GM15510 (cell line): ENCODE results near the gene CUBN.

Experiments
- POLR2A ChIP-seq: IDR thresholded peaks from 3 replicates; pipeline ENCODE4 v1.6.1; 2011; ENCODE audit warnings: borderline replicate concordance; ENCODE audit not compliant: insufficient read length; ENCODE audit errors: extremely low read depth

The CUBN gene

DNA sequence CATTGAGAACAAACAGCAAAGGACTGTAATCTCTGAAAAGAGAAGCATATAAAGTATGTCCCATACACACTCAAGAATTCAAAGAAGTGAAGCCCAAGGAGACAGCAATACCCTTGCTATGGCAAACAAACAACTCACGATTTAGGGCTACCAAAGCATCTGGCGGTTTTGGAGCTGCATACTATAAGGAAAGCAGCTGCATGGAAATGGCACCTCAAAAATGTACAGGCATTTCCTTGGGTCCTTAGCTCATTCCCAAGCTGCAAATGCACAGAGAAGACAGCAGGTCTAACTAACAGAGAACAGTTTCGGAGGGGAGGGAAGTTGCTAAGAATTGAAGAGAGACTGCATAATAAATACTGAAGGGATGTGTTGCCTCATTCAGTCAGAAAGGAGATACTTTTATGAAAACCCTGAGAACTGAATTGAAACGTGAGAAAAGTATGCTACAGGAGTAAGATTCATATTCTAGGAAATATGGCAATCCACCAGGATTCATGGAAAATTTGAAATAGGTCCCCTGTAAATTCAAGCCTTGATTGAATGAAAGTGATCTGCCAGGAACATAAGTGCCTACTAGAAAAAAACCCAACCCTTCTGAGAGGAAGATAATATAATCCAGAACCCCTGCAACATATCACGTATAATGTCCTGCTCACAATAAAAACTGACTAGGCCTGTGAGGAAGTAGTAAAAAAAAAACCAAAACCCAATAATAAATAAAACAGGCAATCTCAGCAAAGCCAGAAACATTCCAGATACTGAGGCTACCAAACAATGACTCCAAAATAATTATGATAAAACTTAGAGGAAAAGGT is 36.4 kb downstream of the CUBN start:
- TF ChIP-seq POLR2A, result no peak

- no peak for TF ChIP-seq POLR2A
Measured at GRCh38 chr10:17092216-17092944, 37.2 kb downstream of the CUBN start.

GRCh38 chr10:17088118-17088806 is 41.3 kb downstream of the CUBN start:
- TF ChIP-seq POLR2A, result no peak

DNA sequence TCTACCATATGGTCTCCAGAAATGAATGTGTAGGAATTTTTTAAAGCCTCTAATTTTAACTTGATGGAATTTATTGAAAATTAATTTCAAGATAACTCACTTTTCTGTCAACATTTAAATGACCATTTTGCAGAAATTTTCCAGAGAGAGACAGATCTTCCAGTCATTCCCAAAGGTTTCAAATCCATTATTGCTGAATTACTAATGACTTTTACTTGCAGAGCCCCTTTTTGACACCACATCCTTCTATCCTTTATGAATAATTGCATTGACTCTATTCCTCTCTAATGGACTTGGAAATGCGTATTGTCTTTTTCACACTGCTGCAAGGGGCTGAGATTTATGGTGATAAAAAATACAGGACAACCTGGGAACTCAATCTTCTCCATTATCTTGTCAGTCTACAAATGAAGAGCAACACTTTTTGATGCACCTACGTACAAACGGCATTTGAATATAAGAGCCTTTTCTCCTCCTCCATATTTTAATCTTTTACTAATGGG is 42.7 kb downstream of the CUBN start:
- TF ChIP-seq POLR2A, result no peak

DNA sequence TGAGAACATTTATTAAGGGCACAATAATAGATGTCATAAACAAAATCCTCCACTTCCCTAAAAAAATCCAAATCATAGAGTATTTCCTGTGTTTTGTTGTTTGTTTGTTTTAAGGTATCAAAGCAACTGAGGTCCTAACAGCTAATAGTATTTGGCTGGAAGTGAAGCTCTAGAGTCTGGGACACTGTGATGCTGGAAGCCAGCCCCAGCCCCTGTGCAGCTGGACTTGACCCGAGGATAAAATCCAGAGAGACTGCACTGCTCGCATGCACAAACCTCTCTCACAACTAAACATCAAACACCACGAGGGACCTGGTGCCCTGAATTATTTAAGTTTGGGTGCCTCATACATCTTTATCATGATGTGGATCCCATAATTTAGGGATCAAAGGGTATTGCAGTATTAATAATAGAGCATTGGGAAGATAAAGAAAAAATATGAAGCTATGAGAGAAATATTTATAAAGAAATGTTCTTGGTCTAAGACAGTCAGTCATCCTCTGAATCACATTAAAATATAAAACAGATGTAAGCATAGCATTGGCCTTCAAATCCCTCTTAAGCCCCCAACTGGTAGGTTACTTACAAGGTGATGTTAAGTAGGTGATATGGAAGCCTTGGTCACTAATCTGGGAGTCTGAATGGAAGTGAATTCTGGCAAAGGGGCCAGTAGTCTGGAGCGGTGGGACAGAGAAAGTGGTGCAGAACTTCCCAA is 44.4 kb downstream of the CUBN start:
- no peak for TF ChIP-seq POLR2A

DNA sequence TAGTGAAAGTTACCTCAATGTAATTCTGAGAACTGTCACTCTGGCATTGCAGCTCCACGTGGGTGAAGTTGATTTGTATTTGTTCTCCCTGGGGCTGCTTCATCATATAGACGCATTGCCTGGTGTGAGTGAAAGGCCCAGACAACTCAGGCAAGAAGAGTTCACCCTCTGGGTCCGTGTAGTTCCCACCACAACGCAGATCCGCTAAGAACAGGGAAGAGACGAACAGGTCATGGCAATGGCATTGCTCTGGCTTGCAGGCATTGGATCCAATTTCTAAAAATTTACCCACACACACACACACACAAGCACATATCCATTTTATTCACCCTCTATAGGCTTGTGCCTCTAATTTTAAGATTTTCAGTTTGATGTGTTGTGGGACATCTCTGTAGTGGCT is 45.4 kb downstream of the CUBN start:
- TF ChIP-seq POLR2A, result no peak

DNA sequence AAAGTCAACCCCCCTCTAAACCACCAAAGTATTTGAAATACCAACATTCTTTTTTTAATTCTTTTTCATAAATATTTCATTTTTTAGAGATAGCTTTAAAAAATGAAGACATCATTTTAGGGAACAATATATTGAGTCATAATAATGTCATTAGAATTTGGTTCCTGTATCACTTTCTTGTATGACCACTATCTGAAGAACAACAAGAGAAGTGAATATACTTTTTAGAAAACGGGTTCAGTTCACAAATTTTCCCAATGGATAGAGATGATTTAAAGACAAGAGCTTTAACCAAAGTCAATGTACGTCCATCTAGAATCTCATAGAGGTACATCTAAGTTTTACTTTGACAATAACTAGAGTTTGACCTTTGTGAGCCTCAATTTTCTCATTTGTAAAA is 48.2 kb downstream of the CUBN start:
- no peak for TF ChIP-seq POLR2A

- no peak for TF ChIP-seq POLR2A
Measured at GRCh38 chr10:17077890-17078289, 51.7 kb downstream of the CUBN start.

GRCh38 chr10:17077346-17077781 is 52.2 kb downstream of the CUBN start:
- TF ChIP-seq POLR2A, result no peak

DNA sequence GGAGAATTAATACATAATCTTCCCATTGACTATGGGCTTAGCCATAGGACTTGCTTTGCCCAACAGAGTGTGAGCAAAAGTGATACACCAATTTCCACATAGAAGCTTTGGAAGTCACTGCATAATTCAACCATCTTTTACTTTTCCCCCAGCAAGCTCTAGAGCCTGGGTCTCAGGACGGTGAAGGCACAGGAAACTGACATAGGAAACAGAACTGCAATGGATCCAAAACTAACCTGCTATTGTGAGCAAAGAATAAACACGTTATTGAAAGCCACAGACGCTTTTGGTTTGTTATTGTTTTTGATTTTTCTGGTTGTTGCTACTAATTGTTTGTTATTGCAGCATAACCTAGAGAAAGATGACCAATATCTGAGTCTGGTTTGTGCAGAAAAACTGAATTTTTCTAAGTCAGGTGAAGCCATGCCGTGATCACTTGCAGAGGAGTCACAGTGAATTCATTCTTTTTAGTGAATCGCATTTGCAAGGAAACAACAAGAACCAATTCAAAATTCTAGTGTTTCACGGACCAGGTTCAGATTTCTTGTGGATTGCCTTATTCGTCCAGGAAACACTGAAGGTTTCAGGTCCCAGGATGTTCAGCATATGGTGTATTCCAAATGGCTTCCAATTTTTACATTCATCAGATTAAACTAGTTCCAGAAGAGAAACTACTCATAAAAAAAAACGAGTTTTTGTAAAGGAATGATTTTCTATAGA is 52.8 kb downstream of the CUBN start:
- no peak for TF ChIP-seq POLR2A

DNA sequence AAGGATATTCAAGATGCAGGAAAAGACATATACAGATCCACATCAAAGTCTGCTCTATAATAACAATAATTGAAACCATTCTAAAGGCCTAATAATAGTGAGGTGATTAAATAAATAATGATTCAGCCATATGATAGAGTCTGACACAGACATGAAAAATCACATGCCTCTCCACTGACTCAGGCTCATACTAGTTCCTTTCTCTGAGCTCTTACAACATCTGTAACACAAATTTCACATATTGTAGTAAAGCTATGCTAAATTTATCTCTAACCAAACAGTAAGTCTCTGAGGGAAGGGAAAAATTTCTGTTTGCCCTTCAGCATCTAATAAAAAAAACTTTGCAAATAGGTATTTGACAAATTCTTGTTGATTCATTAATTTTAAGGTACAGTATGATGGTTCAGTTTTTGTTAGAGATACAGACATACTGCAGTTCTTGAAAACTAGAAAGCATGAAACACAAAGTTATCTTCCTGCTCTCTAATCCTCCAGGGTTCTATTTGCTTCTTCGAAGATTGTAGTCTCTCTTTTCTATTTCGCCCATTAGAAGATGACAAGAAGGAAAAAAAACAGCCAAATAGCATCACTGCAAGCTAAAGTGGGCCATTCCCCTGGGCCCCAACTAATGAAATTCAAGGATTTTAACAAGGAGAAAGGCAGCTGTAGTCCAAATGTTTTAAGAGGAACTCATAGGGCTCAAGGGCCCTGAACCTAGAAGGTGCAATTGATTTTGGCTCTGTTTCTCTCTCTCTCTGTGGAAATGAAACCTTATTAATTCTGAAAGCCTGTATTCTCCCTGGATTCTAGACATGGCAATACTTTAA is 53.9 kb downstream of the CUBN start:
- no peak for TF ChIP-seq POLR2A

- TF ChIP-seq POLR2A, result no peak
Measured at GRCh38 chr10:17074541-17074847, 55.1 kb downstream of the CUBN start.

DNA sequence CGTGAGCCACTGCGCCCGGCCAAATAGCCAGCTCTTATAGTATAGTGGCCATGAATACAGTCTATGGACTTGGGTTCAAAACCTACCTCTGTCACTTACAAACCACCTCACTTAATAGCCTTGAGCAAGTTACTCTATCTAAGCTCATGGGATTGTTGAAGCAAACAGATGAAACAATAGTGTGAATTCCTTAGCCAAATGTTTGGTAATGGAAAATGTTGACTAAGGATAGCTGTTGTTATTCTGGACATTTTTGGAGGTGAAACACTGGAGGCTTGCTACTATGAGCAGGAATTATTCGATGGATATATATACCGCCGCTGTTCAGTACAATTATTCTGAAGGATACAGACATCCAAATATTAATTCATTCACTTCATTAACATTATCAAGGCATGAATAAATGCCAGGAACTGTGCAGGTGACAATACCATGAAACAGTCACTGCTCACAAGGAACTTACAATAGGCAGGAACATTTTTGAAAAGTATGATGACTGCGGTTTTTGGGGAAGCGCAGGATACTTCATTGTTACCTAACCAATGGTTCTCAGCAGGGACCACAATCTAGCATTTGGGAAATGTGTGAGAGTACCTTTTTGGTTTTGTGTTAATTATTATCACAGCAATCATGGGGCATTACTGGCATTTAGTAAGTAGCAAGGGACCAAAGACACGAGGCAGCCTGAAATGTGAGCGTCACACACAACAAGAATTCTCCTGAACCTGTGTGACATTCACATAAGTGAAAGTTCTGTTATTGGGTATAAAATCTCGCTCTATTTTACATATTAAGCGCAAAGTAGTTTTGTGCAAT is 55.7 kb downstream of the CUBN start:
- TF ChIP-seq POLR2A, result no peak

- no peak for TF ChIP-seq POLR2A
Measured at GRCh38 chr10:17068953-17069352, 60.7 kb downstream of the CUBN start.
